NCI-H187 (cell line): Measurements from ENCODE around the gene C16orf82.
"Not testable (repeated sequence)": the region's sequence is repeated elsewhere in the genome, so short reads cannot be mapped to it uniquely, and the experiment has no call there.

Experiments
- DNase-seq, 2 experiments: peaks; one replicate each; lab custom pipeline; 2025; lab: John Stamatoyannopoulos, UW

The C16orf82 gene

GRCh38 chr16:27066668-27067537 lies at the start of gene C16orf82:
C16orf82 (plus strand) TSS chr16:27066927.
- DNase-seq: no peak

- DNase-seq: no peak
These were observed 46.7 kb upstream of the C16orf82 start for GRCh38 chr16:27020031-27020430.

GRCh38 chr16:27024010-27024409 lies 42.7 kb upstream of the C16orf82 start:
- no peak for DNase-seq

GRCh38 chr16:27025581-27025980 lies 41.1 kb upstream of the C16orf82 start:
- DNase-seq: no peak

- no peak for DNase-seq
These were observed 38.8 kb upstream of the C16orf82 start for GRCh38 chr16:27027971-27028370.

- DNase-seq: no peak
These were observed 38.1 kb upstream of the C16orf82 start for GRCh38 chr16:27028591-27029110.

GRCh38 chr16:27029525-27029924 lies 37.2 kb upstream of the C16orf82 start:
- DNase-seq: no peak

GRCh38 chr16:27033281-27033979 lies 33.3 kb upstream of the C16orf82 start:
- DNase-seq: no peak

GRCh38 chr16:27040732-27041131 lies 26.0 kb upstream of the C16orf82 start:
- DNase-seq: no peak

- no peak for DNase-seq
These were observed 19.7 kb upstream of the C16orf82 start for GRCh38 chr16:27046958-27047518.

- no peak for DNase-seq
These were observed 18.4 kb upstream of the C16orf82 start for GRCh38 chr16:27048316-27048715.

- no peak for DNase-seq
These were observed 17.6 kb upstream of the C16orf82 start for GRCh38 chr16:27049117-27049516.

GRCh38 chr16:27052007-27052406 lies 14.7 kb upstream of the C16orf82 start:
- DNase-seq: no peak

GRCh38 chr16:27053996-27054395 lies 12.7 kb upstream of the C16orf82 start:
- no peak for DNase-seq

- DNase-seq: no peak
These were observed 8.4 kb upstream of the C16orf82 start for GRCh38 chr16:27058299-27058698.

- no peak for DNase-seq
These were observed 4.0 kb downstream of the C16orf82 start for GRCh38 chr16:27070776-27071175.

GRCh38 chr16:27073733-27074132 lies 7.0 kb downstream of the C16orf82 start:
- no peak for DNase-seq

GRCh38 chr16:27080895-27081294 lies 14.2 kb downstream of the C16orf82 start:
- DNase-seq: no peak

- DNase-seq: no peak
These were observed 17.1 kb downstream of the C16orf82 start for GRCh38 chr16:27083861-27084261.

GRCh38 chr16:27084307-27085028 lies 17.7 kb downstream of the C16orf82 start:
- DNase-seq: no peak

GRCh38 chr16:27085182-27085581 lies 18.5 kb downstream of the C16orf82 start:
- DNase-seq: no peak

- not testable (repeated sequence) for DNase-seq
These were observed 19.3 kb downstream of the C16orf82 start for GRCh38 chr16:27086031-27086430.
